Left colon (tissue), 2 donors: ENCODE results near the gene PRDM15. TPM values are rescaled to one million over a fixed set of nuclear protein-coding genes. Genes with fewer than 3 reads are reported as not detected.

ENCODE experiments used
- ATAC-seq: fragments of 200-7000 bp; cut with Tn5 transposase; one replicate; pipeline ENCODE4 v1.9.1; 2020; ENCODE audit warnings: mild to moderate bottlenecking, moderate library complexity
- DNase-seq, 2 donors: peaks; one replicate each; pipeline ENCODE4 v3.0.0-alpha.2; 2020
- intact Hi-C, 2 donors: fragments of 100-400 bp; cut with DNase I in 1 of 2; cut with micrococcal nuclease in 1 of 2; formaldehyde crosslinking; loops; one replicate each; pipeline versions ENCODE4 v1.11.2 to v1.14.0; 2022; cut with DNase I, micrococcal nuclease
- total RNA-seq, 2 donors: library from RNA; stranded (reverse); fragmentation: NEBNext Ultra II Directional; extraction: Animal tissue kit (Norgen Biotek cat#: 25700); gene quantifications; one replicate each; pipeline ENCODE4 v1.2.1, GENCODE V29; 2021
- donor health status: DM: no; HTN: no; CAD: no.
- donor health status: DM: yes; HTN: yes; CAD: no.

PRDM15 gene
- total RNA-seq, 2 donors from 2014 or later: 5.1 to 7.8 TPM

- ATAC-seq (no peak), DNase-seq (no peak)
- intact Hi-C loops: no loop called here
Measured at GRCh38 chr21:41913230-41913629, 34.1 kb upstream of the PRDM15 start.

- DNase-seq: no peak
- intact Hi-C loops: no loop called here
- no peak for ATAC-seq
Measured at GRCh38 chr21:41908829-41909228, 29.7 kb upstream of the PRDM15 start.

- intact Hi-C loops: no loop called here
- ATAC-seq: no peak
- no peak for DNase-seq
Measured at GRCh38 chr21:41907496-41908258, 28.5 kb upstream of the PRDM15 start.

- ATAC-seq (no peak), DNase-seq (no peak)
- intact Hi-C loops: no loop called here
Measured at GRCh38 chr21:41906770-41907169, 27.6 kb upstream of the PRDM15 start.

- no peak for ATAC-seq
- intact Hi-C loops: no loop called here
- no peak for DNase-seq
Measured at GRCh38 chr21:41903559-41904351, 24.6 kb upstream of the PRDM15 start.

- ATAC-seq (no peak), DNase-seq (no peak)
- intact Hi-C loops: no loop called here
Measured at GRCh38 chr21:41902946-41903345, 23.8 kb upstream of the PRDM15 start.

GRCh38 chr21:41901782-41902181 is 22.6 kb upstream of the PRDM15 start:
- ATAC-seq (no peak), DNase-seq (no peak)
- intact Hi-C loops: no loop called here

GRCh38 chr21:41901099-41901498 is 22.0 kb upstream of the PRDM15 start:
- no peak for ATAC-seq

GRCh38 chr21:41900401-41900800 is 21.3 kb upstream of the PRDM15 start:
- intact Hi-C loops: no loop called here
- DNase-seq (no peak), ATAC-seq (no peak)

More at GRCh38 chr21:41901099-41901498, 22.0 kb upstream of the PRDM15 start:
- no peak for DNase-seq
- intact Hi-C loops: no loop called here

- DNase-seq: no peak
- intact Hi-C loops: no loop called here
- ATAC-seq: no peak
Measured at GRCh38 chr21:41899426-41900202, 20.5 kb upstream of the PRDM15 start.

GRCh38 chr21:41898998-41899397 is 19.9 kb upstream of the PRDM15 start:
- intact Hi-C loops: no loop called here
- DNase-seq (no peak), ATAC-seq (no peak)

GRCh38 chr21:41897700-41898099 is 18.6 kb upstream of the PRDM15 start:
- intact Hi-C loops: no loop called here
- DNase-seq: no peak
- ATAC-seq: no peak

- intact Hi-C loops: no loop called here
- ATAC-seq (no peak), DNase-seq (no peak)
Measured at GRCh38 chr21:41897047-41897669, 18.0 kb upstream of the PRDM15 start.

GRCh38 chr21:41895643-41896493 is 16.7 kb upstream of the PRDM15 start:
- no peak for ATAC-seq
- DNase-seq: peak in 1 of 2 donors; percentile 32
- intact Hi-C loops: no loop called here

- intact Hi-C loops: no loop called here
- no peak for ATAC-seq
- DNase-seq: no peak
Measured at GRCh38 chr21:41894922-41895557, 15.9 kb upstream of the PRDM15 start.

GRCh38 chr21:41894511-41894910 is 15.4 kb upstream of the PRDM15 start:
- intact Hi-C loops: no loop called here
- DNase-seq (no peak), ATAC-seq (no peak)

GRCh38 chr21:41892726-41893125 is 13.6 kb upstream of the PRDM15 start:
- intact Hi-C loops: no loop called here
- ATAC-seq (no peak), DNase-seq (no peak)

- ATAC-seq (no peak), DNase-seq (no peak)
- intact Hi-C loops: no loop called here
Measured at GRCh38 chr21:41891132-41891531, 12.0 kb upstream of the PRDM15 start.
